CD4-positive, alpha-beta T cell treated with Interleukin-12 subunit alpha and Interleukin-12 subunit beta, for 1 hour (primary cell): ENCODE data around the gene LPXN.
"Not testable (repeated sequence)": the region's sequence is repeated elsewhere in the genome, so short reads cannot be mapped to it uniquely, and the experiment has no call there.

Experiments
- DNase-seq: peaks from one replicate; pipeline ENCODE4 v3.0.0-alpha.2; 2020

Gene LPXN

GRCh38 chr11:58578635-58579191 lies 3.1 kb upstream of the LPXN start, which contains the start of gene ZFP91:
Gene ZFP91 (plus strand): TSS chr11:58579063. CDS start chr11:58579282, 219 bp downstream.
- peak; percentile 98 for DNase-seq

GRCh38 chr11:58578136-58578634 lies 2.5 kb upstream of the LPXN start:
- DNase-seq, result peak; percentile 97

GRCh38 chr11:58577555-58578135 lies 2.0 kb upstream of the LPXN start:
- peak; percentile 88 for DNase-seq

GRCh38 chr11:58576887-58577471 lies 1.3 kb upstream of the LPXN start:
- peak; percentile 37 for DNase-seq

GRCh38 chr11:58574881-58575280 lies 775 bp downstream of the LPXN start:
- no peak for DNase-seq

- DNase-seq, result peak; percentile 64
These were observed 2.1 kb downstream of the LPXN start for GRCh38 chr11:58573451-58574104.

GRCh38 chr11:58572906-58573305 lies 2.8 kb downstream of the LPXN start:
- not testable (repeated sequence) for DNase-seq

GRCh38 chr11:58567889-58568512 lies 7.7 kb downstream of the LPXN start:
- DNase-seq, result peak; percentile 84

GRCh38 chr11:58564231-58564630 lies 11.4 kb downstream of the LPXN start:
- DNase-seq, result no peak

GRCh38 chr11:58562375-58562800 lies 13.3 kb downstream of the LPXN start:
- peak; percentile 33 for DNase-seq

GRCh38 chr11:58561394-58562098 lies 14.1 kb downstream of the LPXN start:
- no peak for DNase-seq

GRCh38 chr11:58560842-58561241 lies 14.8 kb downstream of the LPXN start:
- no peak for DNase-seq

- no peak for DNase-seq
These were observed 26.0 kb downstream of the LPXN start for GRCh38 chr11:58549644-58550043.

- no peak for DNase-seq
These were observed 28.8 kb downstream of the LPXN start for GRCh38 chr11:58546841-58547240.

- no peak for DNase-seq
These were observed 43.8 kb downstream of the LPXN start for GRCh38 chr11:58531865-58532341.

GRCh38 chr11:58530236-58530635 lies 45.4 kb downstream of the LPXN start:
- DNase-seq, result peak; percentile 46

- DNase-seq, result no peak
These were observed 48.2 kb downstream of the LPXN start for GRCh38 chr11:58527429-58527828.

- no peak for DNase-seq
These were observed 48.9 kb downstream of the LPXN start for GRCh38 chr11:58526721-58527120.

- peak; percentile 66 for DNase-seq
These were observed 50.5 kb downstream of the LPXN start for GRCh38 chr11:58525037-58525614.

- DNase-seq, result peak; percentile 73
These were observed 51.2 kb downstream of the LPXN start for GRCh38 chr11:58524232-58525036.

GRCh38 chr11:58513747-58514367 lies 61.8 kb downstream of the LPXN start:
- DNase-seq, result peak; percentile 24
